Measurements from ENCODE around the gene FNDC11. TPM values are rescaled to one million over a fixed set of nuclear protein-coding genes. Genes with fewer than 3 reads are reported as not detected.

FNDC11 gene
- total and polyA plus RNA-seq, 3 donors from 2014 or later: 85.4 to 147 (median 121) TPM

GRCh38 chr20:63567136-63567385 is 13.1 kb downstream of the FNDC11 start:
- intact Hi-C loops (cut with DNase I; ENCODE audit: low total_unique reads): no loop called here
- Histone ChIP-seq H3K9me3 (no peaks in the 10 kb centered on the region), H3K4me3 (no peak overlapping the region), H3K27me3 (no peaks in the 10 kb centered on the region), H3K4me1 (no peaks in the 10 kb centered on the region), H3K27ac (no peak overlapping the region), H3K36me3 (ENCODE audit: low read depth, missing control alignments) (no peaks in the 10 kb centered on the region)
- 85 to 87% methylated on average over 10 to 20 of the region's 22 CpGs for WGBS, 2 donors
- no peak for DNase-seq
- no peak for TF ChIP-seq CTCF (IDR thresholded peaks at IDR 0.05)
- no peak for TF ChIP-seq POLR2A (IDR thresholded peaks at IDR 0.05)

- 87 to 91% methylated on average over 14 to 37 of the region's 37 CpGs for WGBS, 2 donors
- intact Hi-C loops (cut with DNase I; ENCODE audit: low total_unique reads): no loop called here
- Histone ChIP-seq H3K27me3 (no peaks in the 10 kb centered on the region), H3K36me3 (ENCODE audit: low read depth, missing control alignments) (no peaks in the 10 kb centered on the region), H3K9me3 (no peaks in the 10 kb centered on the region), H3K4me3 (no peak overlapping the region), H3K27ac (no peak overlapping the region), H3K4me1 (no peaks in the 10 kb centered on the region)
- TF ChIP-seq POLR2A (IDR thresholded peaks at IDR 0.05) (no peak), CTCF (IDR thresholded peaks at IDR 0.05) (no peak)
- DNase-seq: no peak
Measured at GRCh38 chr20:63567386-63568169, 13.6 kb downstream of the FNDC11 start.

- Histone ChIP-seq H3K9me3 (no peaks in the 10 kb centered on the region), H3K4me3 (no peak overlapping the region), H3K27me3 (no peaks in the 10 kb centered on the region), H3K36me3 (ENCODE audit: low read depth, missing control alignments) (no peaks in the 10 kb centered on the region), H3K27ac (no peak overlapping the region), H3K4me1 (peaks cover 3% of the 10 kb centered on the region)
- intact Hi-C loops (cut with DNase I; ENCODE audit: low total_unique reads): no loop called here
- 93 to 100% methylated on average over 2 to 42 of the region's 43 CpGs for WGBS, 2 donors
- no peak for TF ChIP-seq CTCF (IDR thresholded peaks at IDR 0.05)
- no peak for TF ChIP-seq POLR2A (IDR thresholded peaks at IDR 0.05)
- DNase-seq: no peak
Measured at GRCh38 chr20:63568170-63568981, 14.4 kb downstream of the FNDC11 start.

GRCh38 chr20:63568986-63569949 is 15.3 kb downstream of the FNDC11 start:
- Histone ChIP-seq H3K27me3 (no peaks in the 10 kb centered on the region), H3K9me3 (no peaks in the 10 kb centered on the region), H3K27ac (no peak overlapping the region), H3K4me3 (no peak overlapping the region), H3K36me3 (ENCODE audit: low read depth, missing control alignments) (no peaks in the 10 kb centered on the region), H3K4me1 (peaks cover 6% of the 10 kb centered on the region)
- intact Hi-C loops (cut with DNase I; ENCODE audit: low total_unique reads): no loop called here
- TF ChIP-seq CTCF (IDR thresholded peaks at IDR 0.05) (no peak), POLR2A (IDR thresholded peaks at IDR 0.05) (no peak)
- DNase-seq: no peak
- WGBS, 2 donors: 90 to 91% methylated on average over 33 to 46 of the region's 46 CpGs
